Cerebellar cortex (tissue), 1 donor: Measurements from ENCODE around the gene SPDYE16.
"Not testable (repeated sequence)": the region's sequence is repeated elsewhere in the genome, so short reads cannot be mapped to it uniquely, and the experiment has no call there.

Source experiments
- DNase-seq: peaks from one replicate; pipeline ENCODE4 v3.0.0-alpha.2; 2015; ENCODE audit warnings: low spot score

Gene SPDYE16

DNA sequence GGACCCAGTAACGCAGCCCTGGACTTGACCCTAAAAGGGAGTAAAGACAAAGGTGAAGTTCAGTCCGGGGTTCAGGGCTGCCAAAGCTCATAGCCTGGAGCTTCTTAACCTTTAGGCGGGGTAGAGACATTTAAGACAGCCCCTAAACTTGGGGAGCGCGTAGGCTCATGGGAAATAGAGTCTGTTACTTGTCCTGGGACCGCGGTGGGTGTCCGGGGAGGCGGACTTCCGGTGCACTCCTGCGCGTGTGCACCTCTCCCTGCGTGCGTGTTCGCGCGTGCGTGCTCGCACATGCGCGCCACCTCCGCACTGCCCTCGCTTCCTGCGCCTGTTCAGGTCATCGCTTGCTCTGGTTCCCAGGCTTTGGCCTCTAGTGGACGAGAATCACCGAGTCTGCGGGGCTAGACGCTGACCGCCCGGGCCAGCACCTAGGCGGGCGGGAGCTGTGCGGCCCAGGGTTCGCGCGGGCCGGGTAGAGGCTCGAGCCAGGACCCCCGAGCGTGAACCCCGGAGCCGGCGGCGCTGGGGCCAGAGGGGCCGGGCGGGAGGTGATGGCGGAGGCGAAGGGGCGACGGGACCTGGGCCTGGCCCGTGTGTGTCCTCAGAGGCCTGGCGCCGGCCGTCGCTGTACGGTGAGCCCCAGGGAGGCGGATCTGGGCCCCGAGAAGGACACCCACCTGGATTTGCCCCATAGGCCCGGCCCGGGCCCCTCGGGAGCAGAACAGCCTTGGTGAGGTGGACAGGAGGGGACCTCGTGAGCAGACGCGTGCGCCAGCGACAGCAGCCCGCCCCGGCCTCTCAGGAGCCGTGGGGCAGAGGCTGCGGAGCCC lies 6.1 kb upstream of the SPDYE16 start:
- DNase-seq, result peak; percentile 94

DNA sequence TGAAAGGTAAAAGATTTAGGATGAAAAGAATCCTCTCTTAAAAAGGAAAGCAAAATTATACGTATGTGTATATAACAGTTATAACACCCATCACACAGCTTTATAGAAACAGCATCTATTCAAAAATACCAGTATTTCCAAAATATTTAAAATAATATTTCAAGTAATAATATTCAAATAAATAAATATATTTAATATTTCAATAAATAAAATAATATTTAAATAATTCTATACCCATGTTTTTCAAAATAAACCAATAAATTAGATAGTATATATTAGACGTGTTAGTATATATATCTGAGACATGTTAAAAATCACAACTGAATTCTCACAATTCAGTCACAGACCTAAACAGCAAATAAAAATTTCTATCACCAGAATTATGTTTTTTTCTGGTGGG lies 11.5 kb downstream of the SPDYE16 start:
- not testable (repeated sequence) for DNase-seq

DNA sequence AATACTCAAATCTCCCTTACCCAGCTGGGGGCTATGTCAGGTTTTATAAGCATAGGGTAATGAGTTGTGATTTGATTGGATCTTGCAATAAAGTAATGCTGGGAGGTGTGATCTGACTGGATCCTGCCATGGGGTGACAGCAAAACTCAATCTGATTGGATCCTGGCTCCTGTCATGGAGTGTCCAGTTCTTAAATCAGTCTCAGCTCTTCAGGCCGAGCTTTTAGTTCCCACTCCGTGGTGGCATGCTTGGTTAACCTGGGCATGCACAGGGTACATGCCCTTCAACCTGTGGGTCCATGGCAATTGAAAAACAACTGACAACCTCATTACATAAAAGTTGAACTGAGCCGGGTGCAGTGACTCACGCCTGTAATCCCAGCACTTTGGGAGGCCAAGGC lies 16.9 kb downstream of the SPDYE16 start:
- not testable (repeated sequence) for DNase-seq

DNA sequence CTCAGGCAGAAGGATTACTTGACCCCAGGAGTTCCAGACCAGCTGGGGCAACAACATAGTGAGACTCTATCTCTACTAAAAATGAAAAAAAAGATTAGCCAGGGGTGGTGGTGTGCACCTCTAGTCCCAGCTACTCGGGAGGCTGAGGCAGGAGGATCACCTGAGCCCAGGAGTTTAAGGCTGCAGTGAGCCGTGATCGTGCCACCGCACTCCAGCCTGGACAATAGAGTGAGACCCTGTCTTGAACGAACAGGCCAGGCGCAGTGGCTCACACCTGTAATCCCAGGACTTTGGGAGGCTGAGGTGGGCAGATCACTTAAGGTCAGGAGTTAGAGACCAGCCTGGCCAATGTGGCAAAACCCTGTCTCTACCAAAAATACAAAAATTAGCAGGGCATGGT lies 26.2 kb downstream of the SPDYE16 start:
- DNase-seq, result not testable (repeated sequence)

DNA sequence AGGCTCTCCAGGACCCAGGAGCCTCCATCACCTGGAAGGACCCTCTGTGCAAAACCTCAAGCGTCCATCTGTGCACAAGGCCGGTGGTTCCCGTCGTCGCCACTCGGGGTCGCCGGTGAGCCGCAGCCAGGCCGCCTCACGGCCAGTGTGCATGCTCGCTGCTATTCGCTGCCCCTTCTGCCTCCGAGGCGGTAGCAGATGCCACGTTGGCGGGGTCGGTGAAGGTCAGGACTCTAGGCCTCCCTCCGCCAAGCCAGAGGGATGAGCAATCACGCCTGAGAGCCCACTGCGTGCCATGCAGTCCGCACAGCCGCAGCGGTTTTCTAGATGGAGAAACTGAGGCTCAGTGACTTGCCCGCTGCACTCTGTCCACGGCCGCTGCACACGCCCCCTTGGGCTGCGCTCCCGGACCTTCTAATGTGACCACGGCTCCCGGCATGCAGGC lies 27.1 kb downstream of the SPDYE16 start:
- peak; percentile 36 for DNase-seq

DNA sequence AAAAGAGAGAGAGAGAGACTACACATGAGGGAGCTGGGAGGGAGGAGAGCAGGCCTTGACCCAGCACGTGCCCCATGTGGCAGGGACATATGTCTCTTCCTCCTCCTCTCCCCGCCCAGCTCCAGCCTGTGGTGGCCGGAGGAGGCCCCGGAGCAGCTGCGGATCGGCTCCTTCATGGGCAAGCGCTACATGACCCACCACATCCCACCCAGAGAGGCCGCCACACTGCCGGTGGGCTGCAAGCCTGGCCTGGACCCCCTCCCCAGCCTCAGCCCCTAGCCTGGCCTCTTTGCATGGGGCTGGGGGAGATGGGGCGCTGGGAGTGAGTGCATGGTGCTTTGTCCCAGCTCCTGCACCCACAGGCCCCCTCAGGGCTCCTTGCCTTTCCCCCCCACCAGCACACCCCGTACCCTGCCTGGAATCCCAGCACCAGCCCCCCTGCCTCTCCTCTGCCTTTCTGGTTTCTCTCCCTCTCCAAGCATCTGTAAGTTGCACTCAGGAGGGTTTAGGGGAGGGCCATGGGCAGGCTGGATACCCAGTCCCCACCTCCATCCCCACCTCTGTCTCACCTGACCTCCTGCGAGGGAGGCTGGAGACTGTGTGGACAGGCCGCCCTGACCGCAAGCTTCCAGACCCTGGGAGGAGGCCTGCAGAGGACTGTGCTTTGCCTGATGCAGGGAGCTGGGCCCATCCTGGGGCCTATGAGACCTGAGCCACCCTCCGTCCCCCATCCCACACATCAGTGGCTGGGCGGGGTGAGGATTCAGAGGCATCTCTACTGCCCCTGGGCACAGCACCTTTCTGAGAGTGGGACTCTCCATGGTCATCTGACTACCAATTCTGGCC lies 27.9 kb downstream of the SPDYE16 start:
- DNase-seq, result no peak

DNA sequence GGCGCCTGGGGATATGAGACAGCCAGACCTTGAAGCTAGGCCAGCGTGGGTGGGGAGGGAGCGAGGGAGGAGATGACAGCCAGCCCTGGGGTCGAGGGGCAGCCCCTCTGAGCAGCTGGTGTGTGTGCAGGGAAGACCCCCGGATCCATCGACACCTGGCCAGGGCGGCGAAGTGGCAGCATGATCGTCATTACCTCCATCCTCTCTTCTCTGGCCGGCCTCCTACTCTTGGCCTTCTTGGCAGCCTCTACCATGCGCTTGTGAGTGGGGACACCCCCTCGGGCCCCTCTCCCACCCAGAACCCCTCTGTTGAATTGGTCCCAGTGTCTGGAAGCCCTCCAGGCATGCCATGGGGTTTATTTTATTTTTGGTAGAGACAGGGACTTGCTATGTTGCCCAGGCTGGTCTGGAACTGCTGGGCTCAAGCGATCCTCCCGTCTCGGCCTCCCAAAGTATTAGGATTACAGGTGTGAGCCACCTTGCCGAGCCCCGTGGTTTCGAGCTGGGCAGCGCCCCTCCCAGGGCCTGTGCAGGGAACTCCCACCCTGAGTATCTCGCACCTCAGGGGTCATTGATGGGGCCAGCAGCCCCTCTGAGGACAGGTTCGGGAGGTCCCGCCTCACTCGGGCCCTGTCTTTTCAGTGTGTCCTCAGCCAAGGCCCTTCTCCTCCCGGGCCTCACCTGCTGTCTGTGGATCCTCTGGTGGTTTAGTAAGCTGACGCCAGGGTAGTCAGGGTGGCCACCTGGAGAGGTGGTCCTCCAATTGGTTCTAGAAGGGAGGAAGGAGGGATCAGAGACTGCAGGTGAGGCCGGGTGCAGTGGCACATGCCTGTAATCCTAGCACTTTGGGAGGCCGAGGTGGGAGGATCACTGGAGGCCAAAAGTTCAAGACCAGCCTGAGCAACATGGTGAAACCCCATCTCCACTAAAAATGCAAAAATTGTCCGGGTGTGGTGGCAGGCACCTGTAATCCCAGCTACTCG lies 29.0 kb downstream of the SPDYE16 start:
- DNase-seq, result no peak

DNA sequence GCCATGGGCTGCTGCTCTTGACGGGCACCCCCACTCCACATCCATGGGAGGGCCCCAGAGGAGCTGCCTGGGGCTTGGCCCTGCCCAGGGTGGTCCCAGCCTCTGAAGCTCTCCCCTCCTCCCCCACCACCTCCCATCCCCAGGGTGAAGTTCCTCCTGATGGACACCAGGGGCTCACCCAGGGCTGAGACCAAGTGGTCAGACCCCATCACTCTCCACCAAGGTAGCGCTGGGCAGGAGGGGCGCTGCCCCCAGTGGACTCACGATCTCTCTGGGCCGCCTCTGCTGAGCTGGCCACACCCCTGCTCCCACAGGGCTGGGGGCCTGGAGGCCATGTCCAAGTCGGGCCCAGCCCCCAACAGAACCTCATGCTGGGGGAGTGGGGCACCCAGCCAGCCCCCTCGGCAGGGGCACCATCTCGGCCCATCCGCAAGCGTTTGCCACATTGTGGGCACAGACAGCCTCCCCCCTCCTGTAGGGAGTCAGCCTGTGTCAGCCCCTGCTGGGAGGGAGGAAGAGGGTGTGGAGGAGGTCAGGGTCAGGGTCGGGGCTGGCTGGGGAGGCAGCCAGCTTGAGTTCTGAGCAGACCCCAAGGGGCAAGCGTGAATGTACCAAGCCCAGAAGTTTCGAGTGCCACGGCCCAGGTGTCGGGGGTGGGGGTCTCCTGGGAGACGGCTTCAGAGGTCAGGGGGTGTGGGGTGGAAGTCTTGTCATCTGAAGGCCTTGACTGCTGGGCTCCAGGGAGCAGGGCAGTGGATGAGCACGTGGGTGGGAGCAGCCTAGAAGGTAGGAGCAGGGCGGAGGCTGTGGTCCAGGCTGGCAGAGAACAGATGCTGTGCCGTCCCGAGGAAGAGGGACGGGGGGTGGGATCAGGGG lies 29.9 kb downstream of the SPDYE16 start:
- DNase-seq, result no peak

DNA sequence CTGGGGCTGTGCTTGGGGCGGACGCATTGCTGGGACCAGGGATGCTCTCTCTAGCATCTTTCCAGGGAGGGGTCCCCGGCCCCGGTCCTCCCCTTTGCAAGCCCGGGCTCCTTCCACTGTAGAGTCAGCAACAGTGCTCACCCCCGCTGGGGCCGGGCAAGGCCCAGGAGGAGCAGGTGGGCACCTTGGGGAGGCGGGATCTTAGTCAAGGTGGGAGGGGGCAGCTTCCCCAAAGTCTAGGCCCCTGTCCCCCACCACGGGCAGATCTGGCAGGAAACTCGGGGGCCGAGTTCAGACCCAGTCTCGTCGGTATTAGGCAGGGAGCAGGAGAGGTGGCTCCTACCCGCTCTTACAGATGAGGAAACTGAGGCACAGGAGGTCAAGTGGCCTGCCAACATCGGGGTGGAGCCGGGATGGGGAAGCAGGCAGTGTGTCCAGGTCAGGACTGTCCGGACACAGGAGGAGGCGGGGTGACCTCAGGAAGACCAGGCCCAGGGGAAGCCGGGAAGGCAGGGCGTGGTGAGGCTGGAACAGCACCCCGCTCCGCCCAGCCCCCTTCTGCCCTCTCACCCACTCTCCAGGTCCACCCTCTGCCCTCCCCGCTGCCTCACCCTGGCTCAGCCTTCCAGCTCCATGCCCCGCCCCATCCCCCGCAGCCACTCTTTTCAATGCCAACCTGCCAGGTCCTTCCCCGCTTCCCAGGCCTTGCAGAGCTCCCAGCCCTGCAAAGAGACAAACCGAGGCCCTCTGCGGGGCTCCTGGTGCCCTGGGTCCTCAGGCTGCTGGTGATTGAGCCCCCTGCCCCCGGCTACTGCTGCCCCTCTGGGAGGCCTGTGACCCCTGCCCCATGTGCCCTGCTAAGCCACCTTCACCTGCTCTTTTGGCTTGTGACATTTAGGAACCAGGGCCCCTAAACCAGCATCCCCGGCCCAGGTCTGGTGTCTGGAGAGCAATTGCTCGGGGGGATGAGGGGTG lies 30.9 kb downstream of the SPDYE16 start:
- not testable (repeated sequence) for DNase-seq

DNA sequence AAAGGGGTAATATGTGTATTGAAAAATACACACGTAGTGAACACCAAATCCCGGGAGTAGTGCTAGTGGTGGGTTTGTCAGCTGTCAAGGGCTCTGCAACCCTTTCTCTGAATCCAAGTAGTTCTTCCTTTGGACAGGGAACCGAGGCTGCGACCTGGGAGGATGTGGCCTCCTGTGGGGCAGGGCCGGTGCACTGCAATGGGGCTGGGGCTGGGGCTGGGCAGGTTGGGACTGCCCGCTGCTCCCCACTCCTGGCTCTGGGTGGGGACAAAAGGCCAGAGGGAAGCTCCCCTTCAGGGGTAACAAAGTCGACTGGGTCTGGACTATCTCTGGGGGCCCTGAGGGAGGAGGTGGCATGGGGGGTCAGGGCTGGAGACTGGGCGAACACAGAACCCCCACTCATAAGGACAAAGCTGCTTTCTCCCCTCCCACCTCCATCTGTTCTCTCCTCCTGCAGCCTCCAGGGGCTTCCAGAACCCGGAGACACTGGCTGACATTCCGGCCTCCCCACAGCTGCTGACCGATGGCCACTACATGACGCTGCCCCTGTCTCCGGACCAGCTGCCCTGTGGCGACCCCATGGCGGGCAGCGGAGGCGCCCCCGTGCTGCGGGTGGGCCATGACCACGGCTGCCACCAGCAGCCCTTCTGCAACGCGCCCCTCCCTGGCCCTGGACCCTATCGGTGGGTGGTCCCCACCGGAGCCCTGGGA lies 31.7 kb downstream of the SPDYE16 start:
- not testable (repeated sequence) for DNase-seq

DNA sequence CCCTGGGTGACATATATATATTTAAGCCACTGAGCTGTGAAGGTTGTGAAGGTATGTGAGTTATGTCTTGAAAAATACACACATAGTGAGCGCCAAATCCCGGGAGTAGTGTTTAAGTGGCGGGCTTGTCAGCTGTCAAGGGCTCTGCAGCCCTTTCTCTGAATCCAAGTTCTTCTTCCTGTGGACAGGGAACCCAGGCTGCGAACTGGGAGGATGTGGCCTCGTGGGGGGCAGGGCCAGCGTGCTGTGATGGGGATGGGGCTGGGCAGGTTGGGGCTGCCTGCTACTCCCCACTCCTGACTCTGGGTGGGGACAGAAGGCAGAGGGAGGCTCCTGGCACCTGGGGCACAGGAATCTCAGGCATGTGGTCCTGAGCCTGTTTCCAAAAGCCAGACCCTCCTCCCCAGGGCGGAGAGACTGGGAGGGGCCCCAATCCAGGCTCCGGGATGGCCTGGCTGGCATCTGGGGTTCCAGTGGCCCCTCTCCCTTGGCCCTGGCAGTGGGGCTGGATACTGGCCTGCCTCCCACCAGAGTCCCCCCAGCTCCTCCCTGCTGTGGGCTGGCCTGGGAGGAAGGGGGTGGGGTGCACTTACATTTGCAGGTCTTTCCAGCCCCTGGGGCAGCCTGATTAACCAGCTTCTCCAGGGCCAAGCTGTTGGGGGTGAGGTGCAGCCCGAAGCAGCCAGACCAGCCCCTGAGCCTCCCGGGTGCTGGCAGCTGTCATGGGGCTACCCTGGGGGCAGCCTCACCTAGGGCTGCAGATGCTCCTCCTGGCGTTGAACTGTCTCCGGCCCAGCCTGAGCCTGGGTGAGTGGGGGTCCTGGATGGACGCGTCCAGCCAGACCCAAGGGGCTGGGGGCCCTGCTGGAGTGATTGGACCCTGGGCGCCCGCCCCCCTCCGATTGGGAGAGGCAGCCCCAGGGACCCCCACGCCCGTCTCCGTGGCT lies 32.9 kb downstream of the SPDYE16 start, which contains the start of gene UPK3B:
Gene UPK3B (plus strand): TSS at position 622 of the 947 bp plus-strand sequence. CDS start 101 bp downstream, at position 723.
- DNase-seq, result no peak

DNA sequence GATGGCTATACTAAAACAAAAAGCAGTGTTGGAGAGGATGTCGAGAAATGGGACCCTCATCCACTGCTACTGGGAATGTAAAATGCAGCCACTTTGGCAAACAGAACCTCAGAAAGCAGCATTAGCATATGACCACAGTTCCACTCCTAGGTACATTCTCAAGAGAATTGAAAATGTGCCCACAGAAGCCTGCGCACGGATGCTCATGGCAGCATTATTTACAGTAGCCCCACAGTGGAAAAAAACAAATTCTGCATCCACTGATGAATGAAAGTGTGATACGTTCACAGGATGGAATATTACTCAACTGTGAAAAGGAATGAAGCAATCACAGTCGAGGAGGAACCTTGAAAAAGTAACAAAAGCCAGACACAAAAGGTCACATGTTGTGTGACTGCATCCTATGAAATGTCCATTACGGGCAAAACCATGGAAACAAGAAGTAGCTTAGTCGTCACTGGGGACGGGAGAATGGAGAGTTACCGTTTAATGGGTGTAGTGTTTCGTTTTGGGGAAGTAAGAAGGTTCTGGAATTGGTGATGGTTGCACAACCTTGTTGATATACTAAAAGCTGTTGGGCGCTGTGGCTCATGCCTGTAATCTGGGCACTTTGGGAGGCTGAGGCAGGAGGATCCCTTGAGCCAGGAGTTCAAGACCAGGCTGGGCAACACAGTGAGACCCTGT lies 35.2 kb downstream of the SPDYE16 start:
- DNase-seq, result no peak

DNA sequence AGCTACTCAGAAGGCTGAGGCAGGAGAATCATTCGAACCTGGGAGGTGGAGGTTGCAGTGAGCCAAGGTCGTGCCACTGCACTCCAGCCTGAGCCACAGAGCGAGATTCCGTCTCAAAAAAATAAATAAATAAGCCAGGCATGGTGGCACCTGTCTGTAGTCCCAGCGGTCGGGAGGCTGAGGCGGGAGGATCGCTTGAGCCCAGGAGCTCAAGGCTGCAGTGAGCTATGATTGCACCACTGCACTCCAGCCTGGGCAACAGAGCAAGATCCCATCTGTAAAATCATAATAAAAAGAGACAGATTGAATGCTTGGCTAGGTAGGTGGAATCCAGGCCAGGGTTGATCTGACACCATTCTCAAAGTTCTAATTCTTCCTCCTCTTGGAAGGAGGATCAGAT lies 36.5 kb downstream of the SPDYE16 start:
- not testable (repeated sequence) for DNase-seq

DNA sequence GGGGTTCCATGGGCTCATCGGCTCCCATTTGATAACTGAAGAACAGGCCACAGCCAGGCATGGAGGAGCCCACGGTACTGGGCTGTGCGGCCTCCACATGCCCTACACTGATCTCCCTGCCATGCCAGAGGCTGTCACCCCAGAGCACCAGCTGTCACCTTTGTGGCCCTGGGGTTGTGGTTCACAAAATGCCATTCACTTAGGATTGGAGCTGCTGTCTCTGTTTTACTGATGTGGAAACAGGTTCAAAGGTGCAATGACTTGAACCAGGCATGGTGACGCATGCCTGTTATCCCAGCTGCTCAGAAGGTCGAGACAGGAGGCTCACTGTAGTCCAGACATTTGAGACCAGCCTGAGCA lies 37.0 kb downstream of the SPDYE16 start:
- no peak for DNase-seq

DNA sequence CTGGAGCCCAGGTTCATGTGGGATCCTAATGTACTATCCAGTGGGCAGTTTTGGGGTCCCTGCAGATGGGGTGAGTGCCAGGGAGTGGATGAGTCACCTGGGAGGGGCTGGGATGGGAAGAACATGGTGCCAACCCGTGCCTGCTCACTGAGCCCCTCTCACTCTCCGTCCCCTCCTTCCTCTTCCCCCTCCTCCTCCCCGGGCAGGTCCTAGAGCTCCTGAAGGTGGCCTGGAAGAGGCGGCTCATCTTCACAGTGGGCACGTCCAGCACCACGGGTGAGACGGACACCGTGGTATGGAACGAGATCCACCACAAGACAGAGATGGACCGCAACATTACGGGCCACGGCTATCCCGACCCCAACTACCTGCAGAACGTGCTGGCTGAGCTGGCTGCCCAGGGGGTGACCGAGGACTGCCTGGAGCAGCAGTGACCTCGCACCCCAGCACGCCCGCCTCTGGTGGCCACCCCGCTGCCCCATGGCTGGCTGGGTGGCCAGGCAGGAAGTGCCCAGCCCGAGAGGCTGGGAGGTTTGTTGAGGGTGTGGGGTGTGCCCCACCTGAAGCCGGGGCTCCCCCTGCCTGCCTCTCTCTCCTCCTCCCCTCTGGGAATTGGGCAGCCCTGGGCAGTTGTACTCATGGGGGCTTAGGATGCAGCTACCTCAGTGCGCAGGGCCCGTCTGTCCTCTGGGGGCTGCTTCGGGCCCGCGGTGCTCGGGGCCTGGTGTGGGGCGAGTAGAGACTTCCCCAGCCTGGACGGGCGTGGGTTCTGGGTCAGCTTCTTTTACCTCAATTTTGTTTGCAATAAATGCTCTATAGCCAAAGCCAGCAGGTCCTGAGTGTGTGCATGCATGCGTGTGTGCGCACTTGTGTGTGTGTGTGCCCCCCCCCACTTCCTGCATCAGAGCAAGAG lies 37.7 kb downstream of the SPDYE16 start:
- no peak for DNase-seq
